GM12872 (cell line): Measurements from ENCODE around the gene PIP4P1.

Experiments used
- TF ChIP-seq, protein P1 (sequence below): IDR thresholded peaks from 3 replicates; pipeline ENCODE4 v1.5.1; 2011; ENCODE audit warnings: low read depth, mild to moderate bottlenecking, low read length, moderate library complexity; ENCODE audit not compliant: insufficient read depth

The PIP4P1 gene

DNA sequence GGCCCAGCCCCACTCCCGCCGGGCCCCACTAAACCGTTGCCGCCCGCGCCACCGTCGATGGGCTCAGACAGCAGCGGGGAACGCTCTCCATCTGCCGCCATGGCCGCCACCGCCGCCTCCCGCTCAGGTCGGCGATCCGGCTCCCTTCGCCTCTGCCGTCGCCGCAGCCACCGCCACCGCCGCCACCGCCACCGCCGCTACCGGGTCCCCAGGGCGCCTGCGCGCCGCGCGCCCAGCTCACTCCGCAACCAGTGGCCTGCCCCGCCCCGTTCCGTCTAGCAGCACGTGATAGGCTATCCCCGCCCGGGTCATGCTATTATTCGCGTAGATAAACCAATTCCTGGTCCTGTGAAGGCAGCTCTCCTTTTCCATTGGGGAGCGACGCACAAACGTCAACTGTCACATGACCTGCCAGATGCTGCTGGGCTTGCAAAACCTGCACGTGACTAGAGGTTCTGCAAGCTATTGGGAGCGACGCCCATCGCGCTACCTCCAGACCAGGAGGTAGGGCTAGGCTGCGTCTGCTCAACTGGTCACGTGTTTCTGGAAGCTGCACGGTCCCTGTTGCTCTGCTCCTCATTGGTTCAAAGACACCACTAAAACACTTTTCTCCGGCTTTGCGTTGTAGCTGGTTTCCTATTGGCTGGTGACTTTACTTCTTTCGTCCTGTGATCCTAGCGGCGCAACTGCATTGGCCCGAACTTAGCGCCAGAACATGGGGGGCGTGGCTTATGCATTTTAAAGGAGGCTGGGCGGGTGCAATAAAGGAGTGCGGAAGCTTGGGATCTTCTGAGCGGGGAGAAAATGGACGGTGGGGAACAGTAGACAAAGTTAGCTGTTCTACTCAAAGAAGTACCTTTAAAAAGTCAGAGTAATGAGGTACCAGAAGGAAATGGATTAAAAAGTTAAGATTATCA, at the start of gene PIP4P1:
TSS of gene PIP4P1 (minus strand) at position 210 of the 917 bp plus-strand sequence. CDS start at position 101, 109 bp downstream.
- TF ChIP-seq, protein P1, sequence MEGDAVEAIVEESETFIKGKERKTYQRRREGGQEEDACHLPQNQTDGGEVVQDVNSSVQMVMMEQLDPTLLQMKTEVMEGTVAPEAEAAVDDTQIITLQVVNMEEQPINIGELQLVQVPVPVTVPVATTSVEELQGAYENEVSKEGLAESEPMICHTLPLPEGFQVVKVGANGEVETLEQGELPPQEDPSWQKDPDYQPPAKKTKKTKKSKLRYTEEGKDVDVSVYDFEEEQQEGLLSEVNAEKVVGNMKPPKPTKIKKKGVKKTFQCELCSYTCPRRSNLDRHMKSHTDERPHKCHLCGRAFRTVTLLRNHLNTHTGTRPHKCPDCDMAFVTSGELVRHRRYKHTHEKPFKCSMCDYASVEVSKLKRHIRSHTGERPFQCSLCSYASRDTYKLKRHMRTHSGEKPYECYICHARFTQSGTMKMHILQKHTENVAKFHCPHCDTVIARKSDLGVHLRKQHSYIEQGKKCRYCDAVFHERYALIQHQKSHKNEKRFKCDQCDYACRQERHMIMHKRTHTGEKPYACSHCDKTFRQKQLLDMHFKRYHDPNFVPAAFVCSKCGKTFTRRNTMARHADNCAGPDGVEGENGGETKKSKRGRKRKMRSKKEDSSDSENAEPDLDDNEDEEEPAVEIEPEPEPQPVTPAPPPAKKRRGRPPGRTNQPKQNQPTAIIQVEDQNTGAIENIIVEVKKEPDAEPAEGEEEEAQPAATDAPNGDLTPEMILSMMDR: no peak

DNA sequence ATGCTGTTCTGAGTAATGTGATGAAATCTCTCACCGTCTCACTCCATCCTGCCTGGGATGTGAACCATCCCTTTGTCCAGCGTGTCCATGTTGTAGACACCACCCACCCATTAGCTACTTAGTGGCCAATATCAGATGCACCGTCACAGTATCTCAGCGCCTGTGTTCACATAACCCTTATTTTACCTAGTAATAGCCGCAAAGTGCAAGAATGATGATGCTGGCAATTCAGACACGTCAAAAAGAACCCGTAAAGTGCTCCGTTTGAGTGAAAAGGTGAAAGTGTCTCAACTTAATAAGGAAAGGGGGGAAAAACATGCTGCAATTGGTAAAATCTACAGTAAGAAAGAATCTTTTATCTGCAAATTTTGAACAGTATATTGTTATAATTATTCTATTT, 47.1 kb upstream of the PIP4P1 start:
- TF ChIP-seq, protein P1: no peak

DNA sequence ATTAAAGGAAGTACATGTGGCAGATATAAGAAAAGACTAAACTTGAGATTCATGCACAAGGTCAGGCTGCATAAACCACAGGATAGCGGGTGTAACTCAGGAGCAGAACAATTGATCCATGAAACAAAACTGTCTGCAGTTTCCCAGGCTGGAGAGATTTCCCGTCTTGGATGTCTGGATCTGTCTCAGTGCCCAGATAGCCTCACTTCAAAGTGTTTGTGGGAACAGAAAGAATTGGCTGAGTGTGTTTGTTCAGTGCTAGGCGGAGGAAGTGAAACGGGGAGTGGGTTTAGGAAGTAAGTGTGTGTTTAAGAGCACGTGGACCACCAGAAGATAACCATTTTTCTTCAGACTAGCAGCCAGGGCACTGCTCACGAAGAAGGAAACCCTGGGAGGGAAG, 42.7 kb upstream of the PIP4P1 start:
- TF ChIP-seq, protein P1: no peak

DNA sequence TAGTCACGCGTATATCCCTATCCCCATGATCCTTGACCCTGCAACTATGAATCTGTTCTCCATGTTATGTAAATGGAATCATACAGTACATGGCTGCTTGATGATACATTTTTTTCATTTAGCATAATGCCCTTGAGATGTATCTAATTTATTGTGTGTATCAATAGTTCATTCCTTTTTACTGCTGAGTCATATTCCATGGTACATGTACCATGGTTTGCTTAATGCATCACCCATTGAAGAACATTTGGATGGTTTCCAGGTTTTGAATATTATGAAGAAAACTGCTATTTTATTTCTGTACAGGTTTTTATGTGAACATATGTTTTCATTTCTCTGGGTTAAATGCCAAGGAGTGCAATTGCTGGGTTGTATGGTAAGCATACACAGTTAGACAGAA, 40.1 kb upstream of the PIP4P1 start:
- TF ChIP-seq, protein P1: no peak

DNA sequence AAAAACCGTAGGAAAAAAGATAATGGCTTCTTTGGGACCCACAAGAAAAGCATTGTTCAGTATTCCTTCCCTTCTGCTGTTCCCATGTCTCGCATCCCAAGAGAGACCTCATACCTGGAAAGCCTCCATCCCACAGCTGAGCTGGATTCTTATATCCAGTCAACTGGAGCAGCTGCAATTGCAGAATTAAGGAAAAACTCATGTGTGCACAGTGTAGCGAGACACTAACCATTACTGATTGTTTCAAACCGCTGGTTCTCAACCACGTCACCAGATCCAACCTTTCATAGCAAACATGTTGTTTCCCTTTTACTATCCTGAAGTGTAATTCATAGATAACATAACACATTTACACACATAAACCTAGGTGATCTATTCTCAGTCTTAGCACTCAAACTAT, 38.6 kb upstream of the PIP4P1 start:
- TF ChIP-seq, protein P1: no peak

DNA sequence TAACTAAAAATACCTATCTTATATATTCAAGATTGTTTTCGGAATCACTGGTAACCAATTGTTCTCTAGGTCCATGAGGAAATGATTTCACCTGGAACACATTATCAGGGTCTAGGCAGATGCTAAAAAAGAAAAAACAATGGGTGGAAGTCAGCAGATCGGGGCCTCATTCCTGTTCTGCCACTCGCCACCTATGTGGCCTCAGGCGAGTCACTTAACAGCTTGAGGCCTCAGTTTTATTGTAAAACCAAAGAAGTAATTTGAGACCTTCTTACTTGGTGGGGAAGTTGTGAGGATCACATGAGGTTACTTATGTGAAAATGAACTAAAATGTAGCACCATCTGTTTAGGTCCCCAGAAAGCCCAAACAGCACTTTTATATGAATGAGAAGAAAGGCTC, 37.9 kb upstream of the PIP4P1 start:
- TF ChIP-seq, protein P1: no peak

DNA sequence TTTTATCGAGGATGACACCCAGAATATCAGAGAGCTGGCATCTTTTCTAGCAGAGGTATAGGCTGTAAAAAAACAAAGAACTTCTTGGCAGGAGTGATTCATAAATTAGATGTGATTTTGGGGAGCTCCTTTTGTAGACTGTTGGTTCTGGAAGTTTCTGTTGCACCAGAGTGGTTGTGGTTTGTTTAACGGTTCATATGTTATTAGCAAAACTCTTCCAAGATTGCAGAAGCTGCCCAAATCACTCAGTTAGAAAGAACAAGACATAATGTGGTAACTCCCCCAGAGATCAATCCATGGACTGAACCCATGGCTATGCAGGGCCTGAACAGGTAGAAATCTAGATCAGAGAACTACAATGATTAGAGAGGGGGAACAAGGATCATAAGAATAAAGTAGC, 37.4 kb upstream of the PIP4P1 start:
- TF ChIP-seq, protein P1: no peak
